ENCODE results near the gene CRIP2. TPM values are rescaled to one million over a fixed set of nuclear protein-coding genes. Genes with fewer than 3 reads are reported as not detected.

Gene CRIP2
- total and polyA plus RNA-seq, 2 of the 8 experiments (the other 6 are each of a cell fraction or from before 2014, with no cell fraction given) = 4.2 to 13.5 TPM

DNA sequence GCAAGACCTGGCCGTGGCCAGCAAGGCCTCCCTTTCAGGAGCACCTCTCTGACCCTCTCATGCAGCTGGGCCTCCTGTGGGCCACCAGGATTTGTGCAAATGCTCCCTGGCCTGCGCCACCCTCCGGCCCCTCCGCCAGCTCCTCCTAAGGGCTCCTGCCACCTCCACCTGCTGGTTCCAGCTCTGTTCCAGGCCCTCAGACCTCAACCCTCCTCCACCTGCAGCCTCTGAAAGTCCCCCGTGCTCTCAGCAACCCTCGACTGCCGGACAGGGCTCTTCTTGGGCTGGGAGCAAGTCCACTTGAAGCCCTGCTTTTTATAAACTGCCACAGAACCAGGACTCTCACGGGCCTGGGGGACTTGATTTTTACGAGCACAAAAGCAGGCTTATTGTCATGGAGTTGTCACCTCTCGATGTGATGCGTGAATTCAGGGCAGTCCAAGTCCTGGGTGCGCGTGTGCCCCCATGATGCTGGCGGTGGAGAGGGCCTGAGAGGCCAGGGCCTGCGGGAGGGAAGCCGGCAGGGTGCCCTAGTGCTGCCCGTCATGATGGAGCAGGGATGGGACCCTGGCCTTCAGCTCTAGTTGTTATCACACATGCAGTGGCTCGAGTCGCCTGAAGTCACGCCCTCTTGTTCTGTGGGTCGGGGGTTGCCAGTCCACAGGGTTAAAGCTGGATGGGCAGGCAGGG is 25.6 kb downstream of the CRIP2 start:
- Histone ChIP-seq H3K9ac (replicated peaks in 1 of 4; ENCODE audit: extremely low read depth in 1 of 4, low read depth in 3 of 4, low read length in 3 of 4) (no peak overlapping the region), H3K18ac (ENCODE audit: extremely low read depth, low read length) (no peak overlapping the region), H3K4me1 (replicated peaks in 1 of 4; ENCODE audit: control insufficient read depth in 3 of 4, insufficient read depth in 4 of 4, low read length in 3 of 4) (peaks cover 0 to 3% (median 0%) of the 10 kb centered on the region in 4 experiments; a peak in 2 of 7 replicates), H2AFZ (ENCODE audit: low read length) (no peak overlapping the region), H3K4ac (replicated peaks; ENCODE audit: insufficient read length, low read depth, low read length) (no peak overlapping the region), H4K91ac (replicated peaks; ENCODE audit: insufficient read length, low read length) (no peak overlapping the region), H3K79me1 (ENCODE audit: low read depth, low read length) (no peaks in the 10 kb centered on the region), H2BK120ac (replicated peaks; ENCODE audit: low read depth, low read length) (no peak overlapping the region), H4K8ac (ENCODE audit: extremely low read depth, insufficient read depth, low read length) (no peak overlapping the region; the same call in 1 of the 2 replicates), H3K79me2 (ENCODE audit: control insufficient read depth in 1 of 2, insufficient read depth in 2 of 2, low read length in 2 of 2) (no peaks in the 10 kb centered on the region), H2BK5ac (ENCODE audit: low read depth, low read length) (no peak overlapping the region), H2BK20ac (ENCODE audit: low read length) (no peak overlapping the region), H2AK5ac (ENCODE audit: low read depth, low read length) (no peak overlapping the region), H3K56ac (replicated peaks; ENCODE audit: insufficient read length, low read depth, low read length) (no peak overlapping the region), H3K27me3 (replicated peaks in 1 of 4; ENCODE audit: control insufficient read depth in 3 of 4, extremely low read depth in 1 of 4, insufficient read depth in 3 of 4, low read length in 3 of 4) (no peaks in the 10 kb centered on the region), H2BK15ac (ENCODE audit: low read length) (no peak overlapping the region), H3K27ac (ENCODE audit: low read depth, low read length) (no peak overlapping the region), H3K23me2 (ENCODE audit: low read depth, low read length) (no peaks in the 10 kb centered on the region), H3K4me3 (ENCODE audit: extremely low read depth in 1 of 4, insufficient read depth in 2 of 4, low read depth in 3 of 4, low read length in 4 of 4) (no peak overlapping the region), H3K23ac (ENCODE audit: insufficient read length) (no peak overlapping the region), H3K9me3 (ENCODE audit: insufficient read depth in 2 of 2, low read depth in 1 of 2, low read length in 1 of 2) (no peaks in the 10 kb centered on the region), H3K14ac (ENCODE audit: insufficient read length) (no peak overlapping the region), H4K5ac (ENCODE audit: insufficient read length, low read depth, low read length) (no peak overlapping the region), H4K20me1 (replicated peaks in 1 of 2; ENCODE audit: control insufficient read depth in 1 of 2, insufficient read depth in 2 of 2, low read length in 2 of 2) (peaks cover 0 to 2% of the 10 kb centered on the region in 2 experiments), H2BK12ac (ENCODE audit: low read depth, low read length) (no peak overlapping the region), H3K36me3 (ENCODE audit: control insufficient read depth in 2 of 4, insufficient read depth in 4 of 4, low read length in 3 of 4) (no peaks in the 10 kb centered on the region), H3K4me2 (ENCODE audit: insufficient read depth in 1 of 2, low read depth in 2 of 2, low read length in 2 of 2) (no peak overlapping the region)
- TF ChIP-seq EGR1 (IDR thresholded peaks at IDR 0.05; ENCODE audit: borderline replicate concordance, low read depth, low read length) (no peak), RBBP5 (IDR thresholded peaks at IDR 0.05; ENCODE audit: borderline replicate concordance, low read depth, low read length) (no peak), EZH2 (IDR thresholded peaks at IDR 0.05; ENCODE audit: low read depth, low read length, severe bottlenecking) (no peak), SIN3A (conservative IDR thresholded peaks at IDR 0.05 in 1 of 2, IDR thresholded peaks at IDR 0.05 in 1 of 2; ENCODE audit: low read depth in 1 of 2, low read length in 2 of 2) (no peak), HDAC6 (IDR thresholded peaks at IDR 0.05; ENCODE audit: low read depth, low read length) (no peak), NANOG (IDR thresholded peaks at IDR 0.05; ENCODE audit: insufficient read depth, low read depth, low read length, poor library complexity, severe bottlenecking) (no peak), ASH2L (IDR thresholded peaks at IDR 0.05; ENCODE audit: low read length) (no peak), SP1 (IDR thresholded peaks at IDR 0.05; ENCODE audit: low read depth, low read length) (no peak), SP2 (IDR thresholded peaks at IDR 0.05; ENCODE audit: low read length) (no peak), TEAD4 (IDR thresholded peaks at IDR 0.05; ENCODE audit: low read depth, low read length) (no peak), GABPA (IDR thresholded peaks at IDR 0.05; ENCODE audit: borderline replicate concordance, insufficient read depth, low read length) (no peak)
- TF ChIP-seq, protein P1, sequence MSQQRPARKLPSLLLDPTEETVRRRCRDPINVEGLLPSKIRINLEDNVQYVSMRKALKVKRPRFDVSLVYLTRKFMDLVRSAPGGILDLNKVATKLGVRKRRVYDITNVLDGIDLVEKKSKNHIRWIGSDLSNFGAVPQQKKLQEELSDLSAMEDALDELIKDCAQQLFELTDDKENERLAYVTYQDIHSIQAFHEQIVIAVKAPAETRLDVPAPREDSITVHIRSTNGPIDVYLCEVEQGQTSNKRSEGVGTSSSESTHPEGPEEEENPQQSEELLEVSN (IDR thresholded peaks at IDR 0.05) = no peak
- ChIA-PET POLR2A (ENCODE audit: partially characterized antibody) (interaction anchor here (1.4 to 1.7 kb wide), 2 partner anchors 43 to 53 kb away, joined by 3 to 4 read pairs; no protein-coding TSS in a partner anchor), CTCF (ENCODE audit: partially characterized antibody) (no interaction called here)
- no peak for FAIRE-seq
- no peak for DNase-seq (ENCODE audit: low read depth in 1 of 2, low spot score in 2 of 2)
- WGBS, 2 experiments (ENCODE audit: extremely low coverage in 1 of 2, insufficient coverage in 1 of 2, insufficient read length in 1 of 2, insufficient replicate concordance in 2 of 2, low coverage in 1 of 2, low lambda C conversion rate in 2 of 2, missing lambda C conversion rate in 1 of 2) = 91% methylated on average over 21 of the region's 21 CpGs; no CpG with 5 or more reads in 1 of the 2 experiments
